Stimulated activated CD8-positive, alpha-beta memory T cell treated with anti-CD3 and anti-CD28 coated beads, Interleukin-12 subunit alpha, Interleukin-12 subunit beta, amount 100 ng/mL, for 24 hours (primary cell): Measurements from ENCODE around the gene ETNK2.
A peak's percentile ranks its signal among the peaks of the same experiment; 100 is the strongest.

ENCODE experiments used
- DNase-seq: peaks from one replicate; pipeline ENCODE4 v3.0.0-alpha.2; 2020; ENCODE audit errors: extremely low read depth

ETNK2 gene

DNA sequence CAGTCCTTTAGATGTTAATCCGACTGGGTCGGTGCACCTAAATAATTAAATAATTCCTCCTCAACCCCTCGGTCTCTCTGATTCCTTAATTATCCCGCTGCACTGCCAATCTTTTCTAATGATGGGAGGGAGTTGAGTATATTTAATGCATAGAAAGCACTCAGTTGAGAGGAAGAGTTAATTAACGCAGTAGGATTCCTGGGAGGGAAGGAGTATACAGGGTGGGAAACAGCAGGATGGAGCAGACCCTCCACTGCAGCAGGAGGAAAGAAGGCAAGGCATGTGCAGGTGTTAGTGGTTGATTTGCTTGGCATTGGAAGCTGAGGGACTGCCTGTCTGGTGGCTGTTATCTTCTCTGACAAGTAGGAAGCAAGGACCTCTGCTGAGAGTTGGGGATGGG lies 24.2 kb upstream of the ETNK2 start:
- DNase-seq = no peak

DNA sequence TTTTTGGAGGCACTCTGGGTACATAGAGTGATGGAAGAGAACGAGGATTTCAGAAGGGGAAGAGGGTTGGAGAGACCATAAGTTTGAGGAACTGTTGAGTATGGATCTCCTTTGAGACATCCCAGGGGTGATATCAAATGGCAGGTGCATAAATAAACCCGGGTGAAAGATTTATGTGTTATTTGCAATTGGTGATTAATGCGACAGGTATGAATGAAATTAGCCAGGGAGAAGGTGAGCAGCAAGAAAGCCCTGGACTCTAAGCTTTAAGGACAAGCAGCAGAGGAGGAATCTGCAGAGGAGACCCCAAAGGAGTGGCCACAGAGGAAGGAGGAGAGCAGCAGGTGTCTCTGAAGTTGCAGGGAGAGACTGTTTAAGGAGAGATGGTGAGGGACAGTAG lies 23.1 kb upstream of the ETNK2 start:
- no peak for DNase-seq

DNA sequence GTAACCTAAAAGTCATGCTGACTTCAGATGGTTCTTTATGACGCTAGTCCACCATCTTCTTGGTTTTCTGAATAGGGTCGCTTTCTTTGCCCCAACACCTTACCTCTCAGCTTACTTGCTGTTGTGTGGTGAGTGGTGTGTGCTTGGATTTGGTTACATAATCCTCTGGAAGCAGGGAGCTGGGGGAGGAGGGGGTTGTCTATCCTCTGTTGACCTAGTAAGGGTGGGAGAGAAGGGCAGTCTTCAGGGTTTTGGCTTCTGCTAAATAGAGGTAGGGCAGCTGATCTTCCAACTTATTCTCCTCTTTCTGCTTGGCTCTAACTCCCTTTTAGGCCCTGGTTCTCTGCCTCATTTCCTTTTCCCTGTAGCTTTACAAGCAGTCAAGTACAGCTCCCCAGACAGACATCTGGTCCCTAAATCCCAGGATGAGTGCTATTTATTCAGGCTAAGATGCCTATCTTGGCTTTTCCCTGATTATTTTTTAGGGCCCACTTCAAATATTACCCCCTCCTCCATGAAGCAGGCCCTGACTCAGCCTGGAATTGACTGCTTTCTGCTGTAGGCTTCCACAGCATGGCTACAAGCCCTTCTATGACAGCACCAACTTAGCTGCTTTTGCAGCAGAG lies 20.7 kb upstream of the ETNK2 start:
- no peak for DNase-seq

DNA sequence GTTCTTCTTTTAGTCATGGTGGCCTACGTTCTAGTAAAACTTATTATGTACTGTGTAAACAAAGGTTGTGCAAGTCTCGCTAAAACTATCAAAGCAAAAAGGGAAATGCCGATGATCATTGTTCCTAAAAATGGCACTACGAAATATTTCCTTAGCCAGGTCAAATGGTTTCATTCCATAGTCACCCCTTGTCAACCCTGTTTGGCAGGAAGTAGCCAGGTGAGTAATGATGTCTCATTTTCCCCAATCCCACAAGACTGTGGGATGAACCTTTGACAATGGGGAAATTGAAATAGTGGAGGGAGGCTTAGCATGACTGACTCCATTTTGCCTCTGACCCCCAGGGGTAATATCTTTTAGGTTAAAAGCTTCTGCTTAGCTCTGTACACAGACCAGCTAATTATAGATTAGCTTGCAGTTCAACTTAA lies 19.9 kb upstream of the ETNK2 start:
- DNase-seq = no peak

DNA sequence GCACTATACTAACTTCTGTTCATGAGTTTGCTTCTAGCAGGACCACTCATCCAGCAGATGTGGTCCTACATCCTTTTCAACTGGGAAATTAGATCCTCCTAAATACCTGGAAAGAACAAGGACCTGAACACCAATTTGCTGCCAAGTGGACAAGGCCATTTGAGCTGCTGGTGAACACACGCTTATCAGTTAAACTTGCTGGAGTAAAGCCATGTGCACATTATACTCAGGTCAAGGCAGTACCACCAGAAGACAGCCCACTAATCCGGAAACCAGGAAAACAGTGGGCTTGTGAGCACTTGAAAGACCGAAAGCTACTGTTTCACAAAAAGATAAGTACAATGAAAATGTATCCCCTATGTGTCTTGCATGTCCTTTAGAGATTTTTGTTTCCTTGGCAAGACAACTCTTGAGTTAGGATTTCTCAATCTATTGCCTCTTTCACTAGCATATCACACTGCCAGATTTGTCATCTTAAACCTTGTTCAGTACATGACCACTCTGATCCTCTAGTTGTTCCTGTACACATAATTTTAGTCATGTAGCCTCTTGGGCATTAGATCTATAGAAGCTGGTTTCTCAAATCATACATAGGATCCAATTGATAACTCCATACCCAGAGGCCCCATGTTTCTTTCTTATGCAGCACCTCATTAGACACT lies 18.8 kb upstream of the ETNK2 start:
- DNase-seq = no peak

DNA sequence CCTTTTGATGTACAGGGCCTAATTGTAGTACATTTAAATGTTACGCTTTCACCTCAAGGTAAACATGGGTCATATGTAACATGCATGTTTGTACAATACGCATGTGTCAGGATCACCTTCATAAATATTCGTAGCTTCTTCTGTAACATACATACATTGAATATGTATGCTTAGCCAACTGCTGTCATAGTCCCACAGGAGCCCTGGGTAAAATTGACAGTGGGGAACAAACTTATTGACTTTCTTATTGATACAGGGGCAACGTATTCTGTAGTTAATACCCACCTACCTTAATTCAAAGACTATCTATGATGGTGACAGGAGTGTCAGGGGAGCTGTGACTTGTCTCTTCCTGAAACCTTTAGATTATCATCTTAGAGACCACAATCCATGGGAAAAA lies 18.0 kb upstream of the ETNK2 start:
- no peak for DNase-seq

DNA sequence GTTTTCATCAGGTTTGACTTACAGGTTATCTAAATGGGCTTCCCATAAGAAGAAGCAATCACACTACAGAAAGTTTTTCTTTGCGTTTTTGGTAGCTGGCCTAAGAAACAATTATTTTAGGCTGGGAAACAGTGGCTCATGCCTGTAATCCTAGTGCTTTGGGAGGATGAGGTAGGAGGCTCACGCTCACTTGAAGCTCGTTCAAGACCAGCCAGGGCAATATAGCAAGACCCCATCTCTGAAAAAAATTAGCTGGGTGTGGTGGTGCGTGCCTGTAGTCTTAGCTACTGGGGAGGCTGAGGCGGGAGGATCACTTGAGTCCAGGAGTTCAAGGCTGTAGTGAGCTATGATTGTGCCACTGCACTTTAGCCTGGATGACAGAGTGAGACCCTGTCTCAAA lies 15.9 kb upstream of the ETNK2 start:
- no peak for DNase-seq

DNA sequence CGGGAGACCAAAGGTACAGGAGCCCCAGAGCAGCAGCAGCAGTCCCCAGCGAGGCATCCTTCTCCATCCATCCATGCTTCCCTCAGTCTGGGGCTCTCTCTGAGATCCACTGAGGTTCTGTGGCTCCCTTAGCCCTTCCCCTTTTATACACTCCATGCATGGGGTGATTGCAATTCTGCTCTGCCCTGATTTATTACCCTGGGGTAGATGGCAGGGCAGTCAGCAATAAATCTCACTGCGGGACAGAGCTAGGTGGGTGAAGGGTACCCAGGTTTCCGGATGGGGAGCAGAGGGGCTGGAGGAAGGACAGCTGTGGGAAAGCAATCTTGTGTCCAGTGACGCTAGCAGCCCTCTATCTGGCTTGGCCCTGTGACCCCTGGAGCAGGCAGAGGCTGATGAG lies 14.4 kb upstream of the ETNK2 start, which contains the start of gene REN:
REN (minus strand) TSS at position 119 of the 400 bp plus-strand sequence; CDS start at position 75, 44 bp downstream.
- DNase-seq = no peak

DNA sequence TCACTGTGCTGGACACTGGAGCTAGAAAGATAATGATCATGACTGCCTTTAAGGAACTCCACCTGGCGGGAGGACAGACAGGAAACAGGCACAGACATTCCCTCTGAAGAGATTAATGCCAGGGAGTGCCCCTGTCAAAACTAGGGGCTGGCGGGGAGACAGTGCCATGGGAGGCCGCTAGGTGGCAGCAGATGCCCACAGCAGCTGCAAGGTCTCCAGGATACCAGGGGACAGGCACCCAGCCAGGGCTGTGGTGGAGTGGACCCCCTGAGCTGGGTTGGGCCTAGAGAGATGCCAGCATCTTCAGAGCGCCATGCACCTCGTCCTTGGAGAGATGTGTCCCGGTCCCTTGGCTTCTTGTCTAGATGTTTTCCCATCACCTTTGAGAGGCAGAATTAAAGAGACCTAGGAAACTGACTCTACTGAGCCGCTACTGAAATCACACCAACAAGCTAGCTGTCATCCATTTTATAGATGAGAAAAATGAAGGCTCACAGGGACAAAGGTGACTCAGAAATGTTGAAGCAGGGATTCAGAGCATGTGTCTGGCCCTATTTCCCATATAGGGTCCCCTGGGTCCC lies 10.7 kb upstream of the ETNK2 start:
- peak; percentile 32 for DNase-seq

DNA sequence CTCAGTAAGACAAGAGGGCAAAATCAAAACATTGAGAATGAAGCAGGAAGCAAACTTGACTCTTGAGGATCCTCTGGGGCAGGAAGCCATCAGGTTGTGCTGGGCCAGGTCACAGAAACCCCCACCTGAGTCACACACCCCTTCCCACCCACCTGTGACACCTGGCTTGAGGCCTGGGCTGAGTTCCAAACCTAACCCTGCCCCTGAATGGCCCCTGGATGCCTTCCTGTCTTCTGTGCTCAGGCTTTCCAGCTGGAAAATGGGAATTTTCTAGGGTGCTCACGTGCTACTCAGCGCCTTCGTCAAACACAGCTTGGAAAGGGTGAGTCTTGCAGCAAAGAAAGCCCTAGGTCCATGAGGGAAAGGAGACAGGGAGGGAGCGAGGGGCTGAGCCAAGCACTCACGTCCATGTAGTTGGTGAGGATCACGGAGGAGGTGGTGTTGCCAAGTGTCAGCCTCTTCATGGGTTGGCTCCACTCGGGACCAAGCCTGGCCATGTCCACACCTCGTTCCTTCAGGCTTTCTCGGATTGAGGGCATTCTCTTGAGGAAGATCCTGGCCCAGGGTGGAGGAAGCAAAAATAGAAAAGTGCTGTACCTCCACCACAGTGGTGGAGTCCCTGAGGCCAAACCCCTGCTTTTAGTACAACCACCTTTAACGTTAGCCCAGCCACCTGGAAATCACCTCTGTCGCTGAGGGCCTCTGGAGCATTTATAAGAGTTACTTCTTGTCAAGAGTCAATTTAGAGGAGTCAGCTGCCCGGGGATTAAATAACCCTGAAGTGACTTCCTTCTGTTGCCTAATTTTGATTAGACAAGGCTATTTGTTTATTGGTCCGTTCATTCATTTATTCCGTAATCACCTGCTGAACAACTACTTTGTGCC lies 10.0 kb upstream of the ETNK2 start:
- no peak for DNase-seq

DNA sequence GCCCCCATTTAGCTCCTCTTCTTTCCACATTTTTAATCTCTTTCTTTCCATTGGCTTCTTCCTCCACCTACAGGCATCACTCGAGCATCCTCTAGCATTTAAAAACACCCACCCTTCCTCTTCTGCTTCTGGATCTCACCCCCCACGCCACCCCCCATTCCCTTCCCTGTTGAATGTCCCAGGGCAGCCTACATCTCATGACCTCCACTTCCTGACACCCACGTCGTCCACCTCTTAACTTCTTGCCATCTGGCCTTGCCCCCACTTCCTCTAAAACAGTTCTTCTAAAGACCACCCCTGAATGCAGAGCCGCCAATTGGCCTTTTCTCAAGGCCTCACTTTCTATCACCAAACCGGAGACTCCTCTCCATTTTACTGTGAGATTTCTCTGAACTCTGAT lies 6.1 kb upstream of the ETNK2 start:
- no peak for DNase-seq

DNA sequence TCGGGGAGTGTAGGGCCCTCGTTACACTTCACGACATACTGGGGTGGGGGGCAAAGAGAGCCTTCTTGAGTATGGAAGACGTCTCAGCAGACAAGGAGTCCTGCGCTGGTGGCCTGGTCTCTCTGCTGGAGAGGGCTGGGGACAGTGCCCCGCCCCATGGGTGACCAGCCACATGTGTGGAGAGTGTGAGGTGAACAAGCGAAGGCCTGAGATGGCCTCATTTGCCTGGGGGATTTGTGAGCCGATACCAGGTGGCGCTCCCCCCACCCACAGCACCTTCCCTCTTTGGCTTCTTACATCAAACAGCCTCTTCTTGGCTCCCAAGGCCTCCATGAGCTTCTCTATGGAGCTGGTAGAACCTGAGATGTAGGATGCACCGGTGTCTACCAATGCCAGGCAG lies 4.0 kb upstream of the ETNK2 start:
- DNase-seq = no peak

DNA sequence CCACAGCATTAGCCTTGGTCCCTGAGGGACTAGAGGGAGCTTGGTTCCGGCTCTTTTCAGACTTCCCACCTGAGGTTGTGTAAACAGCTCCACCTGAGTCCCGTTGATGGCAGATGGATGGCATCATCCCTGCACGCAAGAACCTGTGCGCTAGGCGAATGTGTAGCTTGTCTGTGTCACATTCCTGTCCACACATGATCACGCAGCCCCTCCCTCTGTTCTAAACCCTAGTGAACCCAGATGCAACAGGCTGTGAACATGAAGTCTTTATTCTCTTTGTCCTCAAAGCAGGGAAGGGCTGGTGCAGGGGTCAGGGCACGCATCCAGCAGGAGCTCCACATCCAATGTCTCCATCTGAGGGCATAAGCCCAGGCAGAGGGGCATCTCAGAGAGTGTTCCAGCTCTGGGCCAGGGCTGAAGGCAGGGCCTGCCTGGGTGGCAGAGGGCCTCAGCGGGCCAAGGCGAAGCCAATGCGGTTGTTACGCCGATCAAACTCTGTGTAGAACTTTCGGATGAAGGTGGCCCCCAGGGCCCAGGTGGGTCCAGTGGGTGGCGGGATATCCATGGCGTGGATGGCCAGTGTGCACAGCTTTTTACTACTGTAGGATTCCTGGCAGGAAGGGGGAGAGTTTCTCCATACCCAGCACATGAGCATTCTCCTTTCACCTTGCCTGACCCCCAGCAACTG lies 2.9 kb upstream of the ETNK2 start:
- DNase-seq = no peak

DNA sequence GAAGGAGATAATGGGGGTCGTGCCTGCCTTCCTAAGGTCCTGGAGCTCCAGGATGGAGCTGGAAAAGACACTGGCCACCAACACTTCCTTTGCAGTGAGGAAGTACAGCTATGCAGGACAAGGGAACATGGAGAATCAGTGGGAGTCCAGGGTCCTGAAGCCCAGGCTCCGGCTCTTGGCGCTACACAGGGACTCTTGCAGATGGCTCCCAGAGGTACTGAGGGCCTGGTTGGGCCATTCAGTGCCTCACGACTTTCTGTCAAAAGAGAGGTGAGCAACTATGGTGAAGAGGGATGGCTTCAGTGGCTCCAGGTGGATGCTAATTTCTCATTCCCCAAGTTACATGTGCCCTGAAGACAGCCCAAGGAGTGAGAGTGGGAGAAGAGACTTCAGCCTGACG lies 1.8 kb upstream of the ETNK2 start:
- DNase-seq = no peak

DNA sequence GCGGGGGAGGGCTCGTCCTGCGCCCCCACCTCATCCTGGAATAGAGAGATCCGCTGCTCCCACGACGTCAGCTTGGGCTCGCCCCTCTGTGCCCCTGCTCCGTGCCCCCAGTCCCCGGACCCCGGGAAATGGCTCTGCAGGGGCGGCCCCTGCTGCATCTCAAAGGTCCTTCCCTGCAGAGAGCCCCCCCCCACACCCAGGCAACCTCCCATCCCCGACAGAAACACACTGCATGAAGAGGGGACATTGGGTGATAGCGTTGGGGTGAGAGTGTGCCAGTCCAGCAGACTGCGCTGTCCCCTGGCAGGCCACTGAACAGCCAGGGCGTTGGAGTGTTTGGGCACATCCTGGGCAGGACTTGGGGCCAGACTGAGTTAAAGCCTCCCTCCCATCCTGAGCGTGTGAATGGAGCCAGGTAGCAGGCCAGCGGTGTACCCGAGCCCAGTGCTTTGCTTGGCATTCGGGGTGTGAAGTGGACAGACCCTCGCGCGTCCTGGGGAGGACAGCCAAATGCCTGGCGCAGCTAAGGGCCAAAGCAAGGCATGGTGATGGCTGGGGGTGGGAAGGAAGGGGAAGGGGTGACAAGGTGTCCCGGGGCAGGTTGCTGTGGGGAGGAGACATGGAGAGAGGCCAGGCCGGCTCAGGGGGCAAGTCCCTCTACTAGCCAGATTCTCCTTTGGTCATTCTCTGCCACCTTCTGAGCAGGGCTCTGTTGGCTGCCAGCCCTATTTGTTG lies 633 bp upstream of the ETNK2 start:
- no peak for DNase-seq

DNA sequence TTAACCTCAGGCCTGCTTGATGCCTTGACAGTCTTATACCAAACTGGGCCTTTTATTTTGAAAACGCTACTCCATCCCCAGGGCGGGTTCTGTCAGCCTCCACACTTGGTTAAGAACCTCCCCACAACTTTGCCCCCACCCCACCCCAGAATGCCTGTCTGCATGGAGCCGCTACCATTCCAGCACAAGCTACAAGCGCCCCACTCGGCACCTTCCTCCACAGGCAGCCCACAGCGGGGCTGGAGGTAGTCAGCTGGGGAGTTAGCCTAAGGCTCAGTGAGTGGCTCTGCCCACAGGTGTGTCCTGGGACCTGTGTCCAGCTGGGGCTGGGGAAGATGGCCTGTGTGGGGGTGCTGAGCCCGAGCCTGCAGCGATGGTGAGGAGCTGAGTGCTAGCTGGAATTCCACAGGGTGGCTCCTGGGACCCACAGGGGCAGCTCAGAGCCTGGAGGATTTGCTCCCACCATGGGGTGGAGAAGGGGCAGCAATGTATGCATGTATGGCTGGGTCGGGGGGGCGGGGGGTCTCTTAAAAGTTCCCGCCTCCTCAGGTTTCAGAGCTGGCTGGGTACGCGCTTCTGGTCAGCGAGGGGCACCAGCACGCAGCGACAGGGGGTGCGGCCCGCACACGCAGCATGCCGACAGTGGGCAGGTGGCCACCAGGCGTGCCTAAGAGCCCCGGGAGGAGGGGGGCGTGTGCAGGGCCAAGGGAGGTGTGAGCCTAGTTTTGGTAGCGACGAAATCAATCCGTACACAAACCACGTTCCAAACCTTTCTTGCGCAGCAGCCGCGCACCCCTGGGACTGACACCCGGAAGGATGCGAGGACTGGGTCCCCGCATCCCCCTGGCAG lies 917 bp downstream of the ETNK2 start:
- no peak for DNase-seq

DNA sequence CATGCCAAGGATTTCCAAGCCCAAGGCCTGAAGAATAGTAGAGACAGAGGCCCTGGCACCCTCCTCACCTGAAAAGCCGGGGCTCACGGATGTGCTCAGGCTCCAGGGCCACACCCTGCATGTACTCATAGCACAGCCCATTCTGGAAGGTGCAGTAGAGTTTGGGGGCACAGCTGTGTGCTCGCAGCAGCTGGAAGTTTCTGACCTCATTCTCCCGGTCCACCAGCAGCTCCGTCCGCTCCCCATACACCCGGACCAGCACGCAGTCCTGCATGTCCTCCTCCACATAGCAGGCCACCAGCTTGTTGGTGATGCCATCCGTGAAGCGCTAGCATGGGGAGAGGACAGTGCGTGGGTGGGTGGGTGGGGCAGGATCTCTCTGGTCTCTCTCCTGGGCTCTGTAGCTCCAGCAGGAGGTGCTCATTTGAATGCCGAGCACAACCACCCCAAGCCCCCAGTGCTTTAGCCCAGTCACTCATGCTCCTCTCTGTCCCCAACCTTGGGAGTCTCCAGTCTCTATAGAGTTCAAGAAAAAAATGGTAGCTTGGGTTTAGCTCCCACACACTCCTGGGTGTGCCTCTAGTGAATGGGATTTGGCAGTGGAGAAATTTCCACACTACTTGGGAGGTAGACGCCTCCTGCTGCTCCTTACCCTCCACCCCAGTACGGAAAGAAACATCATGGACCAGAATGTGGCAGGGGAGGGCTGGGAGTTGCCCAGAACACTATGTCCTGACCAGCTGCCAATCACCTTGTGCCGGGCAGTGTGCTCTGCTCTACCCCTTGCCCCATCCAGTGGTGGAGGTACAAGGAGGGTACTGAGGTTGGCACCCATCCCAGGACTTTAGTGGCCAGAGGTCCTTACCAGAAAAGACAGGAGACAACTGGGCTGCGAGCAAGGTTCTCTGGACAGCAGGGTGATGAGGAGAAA lies 1.9 kb downstream of the ETNK2 start:
- DNase-seq = no peak

DNA sequence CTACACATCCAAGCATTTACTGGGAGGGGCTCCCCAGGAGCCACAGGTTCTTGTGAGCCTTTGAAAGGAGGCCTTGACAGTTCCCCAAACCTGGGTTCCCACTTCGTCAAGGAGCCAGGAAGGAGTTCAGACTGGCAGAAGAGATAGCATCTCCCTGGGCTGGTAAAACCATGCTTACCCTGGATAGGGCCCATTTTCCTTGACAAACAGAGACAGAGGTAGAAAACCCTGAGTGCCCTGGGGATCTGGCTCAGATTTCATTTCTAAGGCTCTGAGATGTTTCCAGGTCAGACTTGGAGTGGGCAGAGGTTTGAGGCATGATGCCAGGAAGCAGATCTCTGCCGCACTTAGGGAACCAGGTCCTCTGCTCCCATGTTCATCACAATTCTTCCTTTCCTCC lies 2.7 kb downstream of the ETNK2 start:
- DNase-seq = no peak
